A549 (cell line): ENCODE data around the gene CNOT3.

Experiments used
- BCL3 ChIP-seq: fragments of >200 bp; sonication (Bioruptor Twin); formaldehyde crosslinking; IDR thresholded peaks from 3 replicates; pipeline ENCODE4 v1.6.1; 2016
- CTCF ChIP-seq: fragments of >200 bp; sonication (Bioruptor Twin); formaldehyde crosslinking; IDR thresholded peaks from 3 replicates; pipeline ENCODE4 v1.5.1; 2016
- HMGXB4 ChIP-seq: fragments of 250-450 bp; sonication (Bioruptor Pico); IDR thresholded peaks from 2 replicates; pipeline ENCODE4 v1.5.0; 2021; ENCODE audit warnings: mild to moderate bottlenecking, moderate library complexity, borderline replicate concordance
- POLR2A ChIP-seq: IDR thresholded peaks from 2 replicates; pipeline ENCODE4 v1.6.1; 2012; ENCODE audit warnings: mild to moderate bottlenecking, low read length
- SMC3 ChIP-seq: fragments of >200 bp; sonication (Bioruptor Twin); formaldehyde crosslinking; IDR thresholded peaks from 3 replicates; pipeline ENCODE4 v1.6.1; 2018; ENCODE audit warnings: inconsistent platforms

- TF ChIP-seq CTCF (no peak), SMC3 (no peak), HMGXB4 (no peak), BCL3 (peak; percentile 49; the same call in 1 of the 3 replicates), POLR2A (peak; percentile 75)
Measured at GRCh38 chr19:54102421-54103169, 35.0 kb upstream of the CNOT3 start, which contains the start of gene NDUFA3.
